GM12891 (cell line): ENCODE results near the gene EXOG.

Source experiments
- POLR2A ChIP-seq: IDR thresholded peaks from 2 replicates; pipeline ENCODE4 v1.6.1; 2011; ENCODE audit warnings: low read depth, low read length, control low read depth
- TAF1 ChIP-seq: IDR thresholded peaks from 2 replicates; pipeline ENCODE4 v1.6.1; 2011; ENCODE audit warnings: low read depth, low read length, control low read depth

DNA sequence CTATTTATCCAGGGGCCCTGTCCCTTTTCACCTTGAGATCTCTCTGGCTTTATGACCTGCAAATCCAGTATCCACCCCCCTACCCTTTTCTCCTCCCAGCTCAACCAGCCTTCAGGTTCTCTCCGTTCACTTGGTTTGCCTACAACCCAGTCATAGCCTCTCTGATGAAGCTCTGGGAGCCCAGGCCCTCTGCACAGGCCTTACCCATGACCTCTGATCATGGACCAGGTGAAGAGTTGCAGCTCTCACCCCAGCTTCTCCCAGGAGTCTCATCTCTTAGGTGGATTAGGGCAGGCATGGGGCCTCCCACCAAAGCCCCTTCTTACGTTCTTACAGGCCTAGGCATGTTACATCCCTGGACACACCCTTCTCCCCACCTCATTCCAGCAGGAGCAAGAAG is 59.8 kb downstream of the EXOG start:
- TF ChIP-seq POLR2A, result no peak
- TF ChIP-seq TAF1, result no peak
